Thyroid gland (tissue), 4 donors: ENCODE data around the gene C2CD2L.

Experiments used
- POLR2A ChIP-seq, 2 donors: fragments of 450-650 bp; IDR thresholded peaks; one replicate each; pipeline ENCODE4 v1.6.1; 2017; ENCODE audit warnings: antibody characterized with exemption in 2 of 2, mild to moderate bottlenecking in 2 of 2, moderate library complexity in 1 of 2
- TF ChIP-seq, protein P1 (sequence below), 6 experiments: fragments of 200-600 bp in 3 of 6; fragments of 450-650 bp in 3 of 6; sonication (generic) in 3 of 6; IDR thresholded peaks; one replicate each; pipeline ENCODE4 v1.5.1; 2016 to 2019; ENCODE audit warnings: antibody characterized with exemption in 6 of 6, mild to moderate bottlenecking in 2 of 6, inconsistent platforms in 1 of 6, moderate library complexity in 1 of 6

DNA sequence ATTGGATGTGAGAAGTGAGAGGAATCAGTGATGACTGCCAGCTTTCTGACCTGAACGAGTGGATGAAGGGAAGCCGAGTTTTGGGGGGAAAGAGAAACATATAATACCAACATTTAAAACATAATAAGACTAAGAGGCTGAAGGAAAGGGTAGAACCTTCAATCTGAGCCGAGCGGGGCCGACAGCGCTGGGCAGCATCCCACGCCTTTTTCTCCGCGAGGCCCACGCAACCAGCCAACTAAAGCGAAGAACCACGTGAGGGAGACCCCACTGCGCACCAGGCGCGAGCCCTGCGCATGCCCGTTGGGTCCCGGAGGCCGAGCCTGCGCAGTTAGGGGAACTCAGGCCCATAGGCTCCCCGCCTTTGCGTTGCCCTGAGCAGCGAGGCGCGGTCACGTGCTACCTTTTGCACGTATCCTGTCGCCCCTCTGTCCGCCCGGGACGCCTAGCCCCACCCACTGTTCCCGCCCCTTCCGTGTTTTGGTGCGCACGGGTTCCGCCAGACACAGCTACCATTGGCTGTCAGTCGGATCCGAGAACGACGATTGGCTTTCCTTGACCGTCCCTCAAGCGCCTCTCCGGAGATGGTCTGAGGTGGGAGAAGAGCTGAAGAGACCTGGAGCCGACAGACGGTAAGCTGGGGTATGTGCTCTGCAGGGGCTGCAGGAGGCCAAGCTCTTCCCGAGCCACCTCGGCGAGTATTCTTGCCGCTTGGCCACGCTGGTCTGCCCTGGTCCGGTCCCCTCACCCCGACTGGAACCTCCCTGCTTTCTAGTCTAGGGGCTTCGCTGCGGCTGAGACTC is 14.1 kb downstream of the C2CD2L start, which contains the start of gene HINFP:
- TF ChIP-seq, protein P1, sequence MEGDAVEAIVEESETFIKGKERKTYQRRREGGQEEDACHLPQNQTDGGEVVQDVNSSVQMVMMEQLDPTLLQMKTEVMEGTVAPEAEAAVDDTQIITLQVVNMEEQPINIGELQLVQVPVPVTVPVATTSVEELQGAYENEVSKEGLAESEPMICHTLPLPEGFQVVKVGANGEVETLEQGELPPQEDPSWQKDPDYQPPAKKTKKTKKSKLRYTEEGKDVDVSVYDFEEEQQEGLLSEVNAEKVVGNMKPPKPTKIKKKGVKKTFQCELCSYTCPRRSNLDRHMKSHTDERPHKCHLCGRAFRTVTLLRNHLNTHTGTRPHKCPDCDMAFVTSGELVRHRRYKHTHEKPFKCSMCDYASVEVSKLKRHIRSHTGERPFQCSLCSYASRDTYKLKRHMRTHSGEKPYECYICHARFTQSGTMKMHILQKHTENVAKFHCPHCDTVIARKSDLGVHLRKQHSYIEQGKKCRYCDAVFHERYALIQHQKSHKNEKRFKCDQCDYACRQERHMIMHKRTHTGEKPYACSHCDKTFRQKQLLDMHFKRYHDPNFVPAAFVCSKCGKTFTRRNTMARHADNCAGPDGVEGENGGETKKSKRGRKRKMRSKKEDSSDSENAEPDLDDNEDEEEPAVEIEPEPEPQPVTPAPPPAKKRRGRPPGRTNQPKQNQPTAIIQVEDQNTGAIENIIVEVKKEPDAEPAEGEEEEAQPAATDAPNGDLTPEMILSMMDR (IDR thresholded peaks at IDR 0.05): no peak
- TF ChIP-seq POLR2A (IDR thresholded peaks at IDR 0.05): peak in 1 of 2 donors; percentile 81
